DMS 273 treated with DMSO at 0.1 percent for 48 hours (cell line): Measurements from ENCODE around the gene CXorf66.
"Not testable (repeated sequence)": the region's sequence is repeated elsewhere in the genome, so short reads cannot be mapped to it uniquely, and the experiment has no call there.

Experiments used
- DNase-seq: peaks from one replicate; lab custom pipeline; 2025; lab: John Stamatoyannopoulos, UW

The CXorf66 gene

DNA sequence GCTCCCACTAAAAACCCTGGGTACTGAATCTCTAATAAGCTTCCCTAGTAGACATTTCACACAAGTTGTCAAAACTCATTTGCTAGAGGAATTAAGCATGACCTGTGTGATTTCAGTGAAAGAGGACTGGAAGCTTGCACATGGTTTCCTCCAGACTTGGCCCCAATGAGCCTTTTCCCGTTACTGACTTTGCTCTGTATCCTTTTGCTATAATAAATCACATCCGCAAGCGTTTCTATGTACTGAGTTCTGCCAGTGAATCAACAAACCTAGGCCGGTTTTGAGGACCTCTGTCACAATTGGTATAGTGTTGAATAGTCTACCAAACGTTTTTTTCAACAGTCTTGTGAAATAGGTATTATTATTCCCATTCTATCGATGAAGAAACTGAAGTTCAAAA, 40.6 kb downstream of the CXorf66 start:
- DNase-seq = no peak

DNA sequence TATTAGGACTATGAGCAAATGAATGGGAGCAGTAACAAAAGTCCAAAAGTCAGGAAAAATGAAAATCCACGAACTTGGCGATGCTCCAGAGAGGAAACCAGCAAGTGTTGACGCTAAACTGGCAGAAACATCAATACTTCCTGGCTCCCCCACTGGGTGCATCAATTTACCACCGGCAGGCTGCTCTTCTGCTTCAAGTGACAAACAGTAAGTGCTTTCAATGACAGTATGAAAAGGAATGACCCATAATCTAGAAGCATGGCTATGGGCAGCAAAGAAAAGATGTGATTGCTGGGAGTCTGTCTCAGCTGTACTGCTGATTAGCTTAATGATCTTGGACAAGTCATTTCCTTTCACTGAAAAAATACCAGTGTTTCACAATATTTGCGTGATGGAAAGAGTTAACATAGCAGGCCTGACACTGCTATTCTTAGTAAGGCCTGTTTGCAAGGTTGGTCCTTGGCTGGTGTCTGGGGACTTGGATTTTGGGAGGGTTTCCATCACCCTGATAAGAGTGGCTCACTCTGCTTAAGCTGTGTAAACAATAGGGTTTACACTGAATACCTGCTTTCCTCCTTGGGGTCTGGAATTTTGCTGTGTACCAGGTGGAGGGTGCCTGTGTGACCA, 41.1 kb downstream of the CXorf66 start:
- no peak for DNase-seq

DNA sequence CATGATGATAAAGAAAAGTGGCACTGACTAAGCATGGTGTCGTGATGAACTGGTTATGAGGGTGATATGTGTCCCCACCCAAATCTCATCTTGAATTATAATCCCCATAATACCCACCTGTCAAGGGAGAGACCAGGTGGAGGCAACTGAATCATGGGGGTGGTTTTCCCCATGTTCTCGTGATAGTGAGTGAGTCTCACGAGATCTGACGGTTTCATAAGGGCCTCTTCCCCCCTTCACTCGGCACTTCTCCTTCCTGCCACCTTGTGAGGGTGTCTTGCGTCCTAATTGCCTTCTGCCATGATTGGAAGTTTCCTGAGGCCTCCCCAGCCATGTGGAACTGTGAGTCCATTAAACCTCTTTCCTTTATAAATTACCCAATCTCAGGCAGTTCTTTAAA, 44.2 kb downstream of the CXorf66 start:
- not testable (repeated sequence) for DNase-seq

DNA sequence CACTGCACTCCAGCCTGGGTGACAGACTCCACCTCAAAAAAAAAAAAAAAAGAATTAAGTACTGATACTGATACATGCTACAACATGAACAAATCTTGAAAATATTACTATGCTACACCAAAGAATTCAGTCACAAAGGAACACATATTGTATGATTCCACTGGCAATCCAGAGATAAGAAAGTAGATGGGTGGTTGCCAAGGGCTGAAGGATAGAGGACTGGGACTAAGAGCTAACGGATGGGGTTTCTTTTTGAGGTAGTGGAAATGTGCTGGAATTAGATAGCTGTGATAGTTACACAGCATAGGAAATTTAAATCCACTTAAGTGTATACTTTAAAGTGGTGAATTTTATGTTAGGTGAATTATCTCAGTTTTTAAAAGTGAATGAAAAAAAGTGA, 45.0 kb downstream of the CXorf66 start:
- no peak for DNase-seq

DNA sequence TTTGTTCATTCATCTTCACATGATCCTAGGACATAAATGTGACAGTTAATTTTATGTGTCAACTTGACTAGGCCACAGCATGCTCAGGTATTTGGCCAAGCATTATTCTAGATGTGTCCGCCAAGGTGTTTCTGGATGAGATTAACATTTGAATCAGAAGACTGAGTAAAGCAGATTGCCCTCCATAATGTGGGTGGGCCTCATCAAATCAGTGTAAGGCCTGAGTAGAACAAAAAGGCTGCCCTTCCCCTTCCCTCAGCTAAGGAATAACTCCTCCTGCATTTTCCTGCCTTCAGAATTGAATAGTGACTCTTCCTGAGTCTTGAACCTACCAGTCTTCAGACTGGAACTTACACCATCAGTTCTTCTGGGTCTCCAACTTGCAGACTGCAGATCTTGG, 50.9 kb downstream of the CXorf66 start:
- no peak for DNase-seq

DNA sequence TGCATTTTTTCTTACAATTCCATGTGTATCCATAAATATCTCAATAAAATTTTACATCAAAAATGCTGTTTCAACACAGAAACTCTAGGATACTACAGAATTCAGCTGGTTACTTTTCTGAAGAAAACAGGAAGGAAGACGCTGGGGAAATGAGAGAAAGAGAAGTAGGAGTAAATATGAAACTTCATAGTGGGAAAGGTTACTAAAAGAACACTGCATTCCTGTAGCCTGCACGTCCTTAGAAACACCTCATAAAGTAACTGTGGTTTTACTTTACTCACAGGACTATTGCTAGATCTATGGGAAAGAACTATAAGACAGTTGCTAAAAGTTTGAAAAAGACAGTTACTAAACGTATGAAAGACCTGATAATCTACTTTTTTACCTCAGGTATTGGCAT, 55.6 kb downstream of the CXorf66 start:
- DNase-seq = no peak

DNA sequence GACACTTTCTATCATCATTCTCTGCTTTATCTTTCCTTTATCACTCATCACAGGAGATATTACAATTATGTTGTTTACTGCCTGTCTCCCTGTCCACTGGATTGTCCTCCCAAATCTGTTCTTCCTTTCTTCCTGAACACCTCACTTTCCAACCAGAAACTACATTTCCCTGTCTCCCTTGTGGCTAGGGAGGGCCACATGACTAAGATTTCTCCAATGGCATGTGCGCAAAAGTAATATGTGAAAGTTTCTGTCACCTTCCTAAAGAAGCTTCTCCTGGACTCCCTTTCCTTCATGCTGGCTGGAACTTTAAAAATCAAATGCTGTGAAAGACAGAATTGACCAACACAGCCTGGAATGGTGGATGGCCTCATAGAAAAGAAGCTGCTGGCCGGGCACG, 58.2 kb downstream of the CXorf66 start:
- no peak for DNase-seq

DNA sequence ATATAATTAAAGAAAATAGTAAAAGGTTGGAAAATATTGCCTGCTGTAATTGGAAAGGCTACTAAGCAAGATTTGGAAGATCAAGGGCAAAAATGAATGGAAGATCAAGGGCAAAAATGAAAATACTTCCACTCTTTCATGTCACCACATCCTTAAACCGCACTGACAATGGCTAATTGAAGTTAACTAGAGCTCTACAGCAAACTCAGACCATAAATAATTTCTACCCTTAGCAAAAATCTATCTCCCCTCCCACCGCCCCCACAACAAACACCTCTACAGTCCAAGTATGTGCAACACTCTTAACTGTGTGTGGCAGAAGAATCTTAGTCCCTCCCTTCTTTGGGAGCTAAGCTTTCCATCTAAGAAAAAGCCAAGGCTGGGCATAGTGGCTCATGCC, 59.6 kb downstream of the CXorf66 start:
- no peak for DNase-seq
